Posterior vena cava (tissue), 2 donors: ENCODE data around the gene DDX51. TPM values are rescaled to one million over a fixed set of nuclear protein-coding genes. Genes with fewer than 3 reads are reported as not detected.

Experiments
- DNase-seq: peaks from one replicate; pipeline ENCODE4 v3.0.0-alpha.2; 2020; ENCODE audit warnings: low spot score
- intact Hi-C, 2 donors: fragments of 100-400 bp; cut with DNase I; formaldehyde crosslinking; loops; one replicate each; pipeline versions ENCODE4 v1.14.1 to v1.14.2; 2022 to 2023
- total RNA-seq, 2 donors: library from RNA; stranded (reverse); fragmentation: NEBNext Ultra II Directional; extraction: Animal tissue kit (Norgen Biotek cat#: 25700); gene quantifications; one replicate each; pipeline ENCODE4 v1.2.1, GENCODE V29; 2021
- donor health status: DM: yes; HTN: yes; CAD: no.
- donor health status: DM: yes; HTN: yes; CAD: no.

DDX51 gene
- total RNA-seq, 2 donors from 2014 or later: 9.7 to 10.2 TPM

DNA sequence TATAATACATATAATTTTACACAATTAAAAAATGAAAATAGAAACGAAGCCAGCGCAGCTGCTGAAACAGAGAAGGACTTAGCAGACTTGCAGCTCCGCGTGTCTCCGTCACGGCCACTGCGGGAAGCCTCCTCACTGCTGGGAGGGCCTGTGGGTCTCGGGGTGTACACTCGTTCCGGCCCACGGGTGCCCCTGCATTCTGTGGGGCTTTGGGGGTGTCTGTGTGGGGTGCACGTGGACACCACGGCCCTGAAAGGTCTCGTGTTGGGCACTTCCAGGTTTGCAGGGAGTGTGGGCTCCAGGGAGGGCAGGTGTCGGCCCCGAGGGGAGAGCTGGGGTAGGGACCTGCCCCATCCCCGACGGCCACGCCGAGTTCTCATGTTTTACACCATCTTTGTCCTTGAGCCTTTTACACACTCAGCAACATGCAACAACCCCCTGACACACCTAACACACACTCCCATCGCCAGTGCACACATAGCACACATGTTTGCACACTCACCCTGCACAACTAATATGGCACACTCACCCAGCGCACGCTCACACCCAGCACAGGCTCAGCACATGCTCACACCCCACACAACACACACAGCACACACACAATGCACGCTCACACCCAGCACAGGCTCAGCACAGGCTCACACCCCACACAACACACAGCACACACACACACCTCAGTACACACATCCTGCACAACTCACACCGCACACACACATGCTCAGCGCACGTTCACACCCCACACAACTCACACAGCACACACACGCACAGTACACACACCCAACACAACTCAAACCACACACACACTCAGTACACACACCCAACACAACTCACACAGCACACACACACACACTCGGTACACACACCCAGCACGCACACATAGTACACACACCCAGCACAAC, 36.8 kb upstream of the DDX51 start:
- DNase-seq: no peak
- intact Hi-C loops: no loop called here

DNA sequence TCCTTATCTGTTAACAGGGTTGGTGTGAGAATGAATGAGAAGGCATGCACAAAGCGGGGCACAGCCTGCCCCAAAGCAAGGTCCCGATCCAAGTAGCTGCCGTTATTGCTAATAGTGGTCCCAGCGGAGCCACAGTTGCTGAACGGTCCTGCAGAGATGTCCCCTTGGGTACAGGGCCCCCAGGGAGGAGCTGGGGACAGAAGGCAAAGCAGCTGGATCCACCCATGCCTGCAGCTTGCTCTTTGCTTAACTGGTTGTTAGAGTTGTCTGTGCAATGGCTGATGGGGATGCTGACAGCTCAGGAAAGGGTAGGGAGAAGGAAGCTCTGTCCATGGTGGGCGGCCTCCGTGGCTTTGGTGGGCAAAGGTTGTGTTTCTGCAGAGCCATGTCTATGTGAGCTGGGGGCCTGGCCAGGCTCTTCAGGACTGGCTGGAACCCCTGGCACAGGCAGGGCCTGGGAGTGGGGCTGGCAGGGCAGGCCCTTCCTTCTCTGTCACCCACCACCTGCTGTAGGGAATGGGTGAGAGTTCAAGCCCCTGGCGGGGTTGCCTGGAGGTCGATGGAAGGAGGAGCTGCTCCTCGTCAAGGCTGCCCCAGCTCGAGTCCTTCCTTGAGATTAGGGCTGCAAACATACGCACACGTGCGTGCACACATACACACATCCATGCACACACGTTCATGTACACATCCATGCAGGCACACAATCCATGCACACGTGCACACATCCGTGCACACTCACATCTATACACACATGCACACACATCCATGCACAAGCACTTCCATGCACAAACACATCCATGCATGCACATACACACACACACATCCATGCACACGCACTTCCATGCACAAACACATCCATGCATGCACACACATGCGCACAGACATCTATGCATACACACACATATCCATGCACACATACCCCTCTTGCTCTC, 35.6 kb upstream of the DDX51 start:
- peak; percentile 69 for DNase-seq
- intact Hi-C loops: no loop called here

DNA sequence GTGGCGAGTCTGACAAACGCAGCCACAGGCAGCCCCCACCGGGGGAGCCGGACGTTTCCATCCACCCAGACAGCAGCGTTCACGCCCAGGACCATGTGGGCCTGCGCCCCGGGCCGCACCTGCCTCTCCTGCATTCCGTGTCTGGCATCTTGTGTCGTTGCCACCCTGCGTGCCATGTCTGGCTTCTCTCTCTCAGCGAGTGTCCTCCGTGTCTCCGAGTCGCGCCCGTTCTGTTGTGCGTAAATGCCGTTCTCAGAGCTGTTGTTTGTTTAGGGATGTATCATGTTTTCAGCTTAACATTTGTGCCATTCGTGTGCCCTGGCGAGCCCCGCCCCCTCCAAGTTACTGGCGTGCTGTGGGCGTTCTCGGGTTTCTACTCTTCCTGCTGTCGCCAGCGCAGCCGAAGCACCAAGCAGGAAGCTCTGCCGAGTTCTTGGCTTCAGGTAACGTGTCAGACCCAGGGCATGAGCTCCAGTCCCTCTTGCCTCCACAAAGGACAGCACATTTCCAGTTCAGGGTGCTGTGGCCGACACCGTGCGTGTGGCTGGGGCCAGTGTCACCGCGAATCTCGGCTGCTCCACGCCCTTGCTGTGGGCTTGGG, 34.8 kb upstream of the DDX51 start:
- DNase-seq: peak; percentile 67
- intact Hi-C loops: loop anchor here in 1 of 2 donors (1.0 kb wide), 1 partner anchor 37 kb away; no protein-coding TSS in a partner anchor

DNA sequence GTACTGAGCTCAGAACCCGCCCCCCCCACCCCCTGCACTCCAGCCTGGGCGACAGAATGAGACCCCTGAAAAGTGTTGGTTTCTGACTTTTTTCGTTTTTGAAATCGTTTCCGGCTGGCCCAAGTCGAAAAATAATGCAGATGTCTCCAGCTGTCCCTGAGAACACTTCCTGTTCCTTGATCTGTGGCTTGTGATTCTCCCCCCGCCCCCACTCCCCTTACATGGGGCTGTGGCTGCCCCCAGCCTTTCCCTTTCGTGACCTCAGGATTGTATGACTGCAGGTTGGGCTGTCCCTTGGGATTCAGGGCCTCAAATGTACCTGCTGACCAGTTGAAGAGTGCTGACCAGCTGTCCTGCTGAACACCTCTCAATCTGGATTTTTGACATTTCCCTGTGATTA, 34.2 kb upstream of the DDX51 start:
- peak; percentile 7 for DNase-seq
- intact Hi-C loops: loop anchor here in 1 of 2 donors (1.0 kb wide), 1 partner anchor 38 kb away; no protein-coding TSS in a partner anchor

DNA sequence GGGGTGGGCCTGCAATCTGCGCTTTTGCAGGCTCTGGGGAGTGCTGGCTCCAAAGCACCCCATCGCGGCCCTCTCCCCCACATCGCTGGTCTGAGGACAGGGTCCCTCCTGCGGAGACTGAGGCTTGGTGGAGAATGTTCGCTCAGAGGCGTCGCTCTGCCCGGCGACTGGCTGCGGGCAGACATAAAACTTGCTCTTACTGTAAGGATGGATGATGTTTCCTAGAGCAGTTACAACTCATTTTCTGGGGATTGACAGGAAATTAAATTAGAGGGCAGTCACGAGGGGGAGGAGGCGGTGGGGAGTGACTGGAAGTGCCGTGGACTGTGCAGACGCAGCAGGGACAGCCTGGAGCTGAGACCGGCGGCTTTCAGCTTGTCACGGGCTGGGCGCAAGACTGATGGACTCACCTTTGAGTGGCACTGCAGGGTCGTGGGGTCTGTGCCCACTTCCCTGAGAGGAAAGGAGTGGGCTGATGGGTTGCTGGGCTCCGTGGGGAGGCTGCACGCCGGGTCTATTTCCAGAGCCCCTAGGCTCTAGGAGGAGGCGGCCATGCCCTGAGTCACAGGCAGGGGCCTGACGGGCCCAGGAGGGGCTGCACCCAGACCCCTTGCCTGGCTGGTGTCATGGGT, 32.9 kb upstream of the DDX51 start:
- DNase-seq: peak; percentile 70
- intact Hi-C loops: no loop called here

DNA sequence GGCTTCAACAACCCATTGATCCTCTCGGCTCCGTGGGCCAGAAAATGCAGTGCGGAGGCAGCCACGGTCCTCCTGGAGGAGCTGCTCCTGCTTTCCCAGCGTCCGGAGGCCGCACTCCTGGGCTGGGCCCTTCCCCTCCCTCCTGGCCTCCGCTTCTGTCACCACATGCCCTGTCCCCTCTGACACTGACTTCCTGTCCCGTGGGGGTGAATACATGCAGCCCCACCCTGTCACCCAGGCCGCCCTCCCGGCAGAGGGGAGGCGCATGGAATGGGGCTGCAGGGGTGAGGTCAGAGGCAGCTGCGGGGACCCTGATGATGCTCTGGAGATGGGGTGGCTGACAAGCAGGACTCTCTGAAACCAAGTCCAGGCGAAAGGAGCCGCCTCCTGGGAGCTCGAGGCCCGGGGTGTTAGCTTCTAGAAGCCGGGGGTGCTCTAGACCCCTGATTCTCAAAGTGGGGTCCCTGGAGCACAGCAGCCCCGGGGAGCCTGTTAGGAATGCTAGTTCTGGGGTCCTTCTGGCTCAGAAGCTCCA, 32.3 kb upstream of the DDX51 start:
- intact Hi-C loops: no loop called here
- DNase-seq: no peak

DNA sequence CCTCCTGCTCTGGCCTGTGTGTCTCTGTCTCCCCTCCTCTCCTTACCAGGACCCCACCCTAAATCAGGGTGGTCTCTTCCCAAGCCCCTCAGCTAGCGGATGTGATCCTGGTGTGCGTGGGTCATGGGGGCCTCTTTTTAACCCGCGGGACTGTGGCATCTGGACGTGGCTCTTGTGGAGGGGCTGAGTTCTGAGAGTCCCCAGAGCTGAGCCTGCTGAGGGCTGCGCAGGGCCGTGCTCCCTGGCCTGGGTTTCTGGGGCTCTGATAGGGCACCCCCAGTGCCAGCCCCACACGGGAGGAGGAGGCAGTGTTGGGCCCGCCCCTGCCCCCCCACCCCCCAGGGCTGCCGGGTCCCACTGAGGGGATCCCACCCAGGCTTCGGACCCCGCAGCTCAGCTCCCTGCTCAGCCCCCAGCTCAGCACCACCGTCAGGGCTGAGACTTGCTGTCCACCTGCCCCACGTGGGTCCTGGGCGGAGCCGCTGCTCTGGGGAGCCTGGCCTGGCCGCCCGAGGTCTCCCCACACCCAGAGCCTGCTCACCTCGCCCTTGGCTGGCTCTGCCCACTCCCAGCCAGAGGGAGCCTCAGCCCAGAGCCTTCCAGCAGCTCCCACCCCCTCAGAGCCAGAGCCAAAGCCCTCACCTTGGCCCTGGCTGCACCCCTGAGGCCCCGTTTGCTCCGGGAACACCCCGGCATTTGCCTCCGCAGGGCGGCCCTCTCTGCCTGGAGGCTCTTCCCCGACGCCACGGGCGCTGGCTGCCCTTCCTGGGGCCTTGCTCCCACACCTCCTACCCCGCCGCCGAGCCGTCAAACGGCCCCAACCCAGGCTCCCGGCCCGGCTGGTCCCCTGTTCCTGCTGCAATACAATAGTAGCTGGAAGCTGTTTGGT, 31.6 kb upstream of the DDX51 start:
- DNase-seq: peak; percentile 66
- intact Hi-C loops: no loop called here

DNA sequence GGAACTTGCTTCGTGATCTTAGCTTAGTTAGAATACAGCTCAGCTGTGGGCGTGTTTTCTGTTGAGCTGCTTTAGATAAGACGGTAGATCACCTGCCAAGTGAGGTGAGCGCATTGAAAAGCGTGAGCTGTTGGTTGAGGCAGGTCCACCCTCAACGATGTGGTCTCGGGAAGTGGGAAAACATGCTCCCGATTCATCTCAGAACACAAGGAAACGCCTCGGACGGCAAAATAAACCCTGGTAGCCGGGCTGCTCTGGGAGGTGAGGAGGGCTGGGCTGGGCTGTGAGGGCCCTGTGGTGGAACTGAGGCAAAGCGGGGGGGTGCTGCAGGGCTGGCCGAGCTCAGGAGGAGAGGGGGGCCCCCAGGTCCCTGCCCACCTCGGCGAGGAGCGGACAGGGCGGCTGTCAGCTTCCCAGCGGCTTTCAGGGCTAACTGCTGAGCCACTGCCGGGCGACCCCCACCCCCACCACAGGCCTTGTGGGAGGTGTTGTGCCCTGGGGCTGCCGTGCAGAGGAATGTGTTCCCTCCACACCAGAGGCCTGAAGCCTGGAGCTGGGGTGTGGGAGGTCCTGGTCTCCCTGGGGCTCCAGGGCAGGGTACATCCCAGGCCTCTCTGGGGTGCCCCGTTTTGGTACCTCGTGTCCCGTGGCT, 30.8 kb upstream of the DDX51 start:
- intact Hi-C loops: no loop called here
- DNase-seq: peak; percentile 56

DNA sequence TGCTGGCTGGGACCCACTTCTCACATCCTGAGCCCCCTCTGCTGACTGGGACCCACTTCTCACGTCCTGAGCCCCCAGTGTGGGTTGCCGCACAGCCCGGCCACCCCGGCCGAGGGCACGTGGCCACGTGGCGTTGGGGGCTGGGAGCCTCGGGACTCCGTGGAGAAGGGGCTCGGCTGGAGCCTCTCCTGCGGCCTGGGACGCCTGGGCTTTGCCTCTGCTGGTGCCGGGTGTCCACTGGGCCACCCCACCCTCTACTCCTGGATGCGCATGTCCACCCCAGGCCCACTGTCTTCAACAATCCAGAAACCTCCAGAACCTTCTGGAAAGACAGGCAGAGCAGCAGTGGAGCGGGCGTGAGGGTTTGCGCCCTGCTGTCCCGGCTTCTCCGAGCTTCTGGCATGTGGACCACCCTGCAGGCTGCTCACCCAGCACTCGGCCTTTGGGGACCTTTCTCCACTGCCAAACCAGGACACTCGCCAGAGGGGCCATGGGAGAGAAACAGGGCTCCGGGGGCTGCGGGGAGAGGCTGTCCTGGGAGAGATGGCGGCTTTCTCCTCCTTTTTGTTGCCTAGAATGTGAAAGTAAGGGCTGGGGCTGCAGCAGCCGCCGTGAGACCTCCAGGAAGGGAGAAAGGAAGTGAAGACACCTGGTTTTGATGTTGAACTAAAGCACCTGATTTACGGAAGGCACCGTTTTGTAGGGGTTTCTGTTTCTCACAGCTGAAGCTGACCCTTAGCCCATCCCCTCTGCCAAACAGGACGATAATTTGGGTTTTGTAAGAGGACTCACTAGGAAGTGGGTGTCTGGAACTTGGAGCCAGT, 30.1 kb upstream of the DDX51 start:
- peak; percentile 70 for DNase-seq
- intact Hi-C loops: no loop called here

DNA sequence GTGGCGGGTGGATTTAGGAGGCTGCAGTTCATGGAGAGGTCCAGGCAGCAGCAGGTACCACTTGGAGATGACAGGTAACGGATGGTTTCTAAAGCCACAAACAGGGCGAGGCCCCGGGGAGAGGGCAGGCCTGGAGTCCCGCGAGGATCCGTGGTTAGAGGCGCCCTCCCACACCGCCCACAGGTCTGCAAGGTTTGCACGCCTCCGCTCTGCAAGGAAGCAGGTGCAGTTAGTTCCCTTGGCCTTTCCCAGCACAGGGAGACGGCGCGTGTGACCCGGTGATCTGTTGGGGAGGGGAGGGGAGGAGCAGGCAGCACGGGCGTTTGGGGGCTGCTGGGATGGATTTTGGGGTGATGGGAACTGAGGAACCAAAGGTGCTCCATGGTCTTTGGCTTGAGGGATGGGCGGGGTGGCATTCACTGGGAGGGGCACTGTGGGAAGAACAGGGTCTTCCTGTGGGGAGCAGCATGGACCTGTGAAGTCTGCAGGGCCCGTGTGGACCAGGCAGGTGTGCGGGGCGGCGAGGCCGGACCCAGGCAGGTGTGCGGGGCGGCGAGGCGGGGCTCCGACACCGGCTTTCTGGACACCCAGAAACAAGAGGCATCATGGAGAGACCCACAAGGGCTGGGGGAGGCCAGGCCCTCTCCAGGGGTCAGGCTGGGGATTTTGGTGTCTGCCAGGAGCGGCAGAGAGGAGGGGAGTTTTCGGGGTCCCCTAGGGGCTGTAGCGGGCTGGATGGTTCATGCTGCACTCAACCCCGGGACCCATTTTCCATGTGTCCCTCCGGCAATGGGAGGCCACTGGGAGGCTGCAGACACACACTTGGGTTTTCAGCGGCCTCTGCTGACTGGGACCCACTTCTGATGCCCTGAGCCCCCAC, 29.3 kb upstream of the DDX51 start:
- intact Hi-C loops: no loop called here
- peak; percentile 80 for DNase-seq

DNA sequence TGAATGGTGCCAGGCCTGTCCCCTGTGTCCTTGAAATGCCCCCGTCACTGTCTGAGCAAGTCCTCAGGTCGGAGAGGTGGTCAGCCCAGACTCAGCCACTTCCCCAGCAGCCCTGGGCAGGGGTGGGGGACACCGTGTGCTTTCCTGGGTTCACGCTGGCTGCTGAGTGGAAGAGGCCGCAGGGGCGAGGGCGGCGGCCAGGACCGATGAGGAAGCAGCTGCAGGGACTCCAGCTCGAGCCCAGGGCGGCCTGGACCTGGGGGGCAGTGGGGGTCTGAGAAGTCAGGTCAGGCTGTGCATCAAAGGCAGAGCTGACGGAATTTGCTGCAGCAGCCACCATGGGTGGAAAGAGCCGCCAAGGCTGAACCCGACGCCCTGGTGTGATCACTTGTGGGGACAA, 28.5 kb upstream of the DDX51 start:
- DNase-seq: peak; percentile 64
- intact Hi-C loops: no loop called here

DNA sequence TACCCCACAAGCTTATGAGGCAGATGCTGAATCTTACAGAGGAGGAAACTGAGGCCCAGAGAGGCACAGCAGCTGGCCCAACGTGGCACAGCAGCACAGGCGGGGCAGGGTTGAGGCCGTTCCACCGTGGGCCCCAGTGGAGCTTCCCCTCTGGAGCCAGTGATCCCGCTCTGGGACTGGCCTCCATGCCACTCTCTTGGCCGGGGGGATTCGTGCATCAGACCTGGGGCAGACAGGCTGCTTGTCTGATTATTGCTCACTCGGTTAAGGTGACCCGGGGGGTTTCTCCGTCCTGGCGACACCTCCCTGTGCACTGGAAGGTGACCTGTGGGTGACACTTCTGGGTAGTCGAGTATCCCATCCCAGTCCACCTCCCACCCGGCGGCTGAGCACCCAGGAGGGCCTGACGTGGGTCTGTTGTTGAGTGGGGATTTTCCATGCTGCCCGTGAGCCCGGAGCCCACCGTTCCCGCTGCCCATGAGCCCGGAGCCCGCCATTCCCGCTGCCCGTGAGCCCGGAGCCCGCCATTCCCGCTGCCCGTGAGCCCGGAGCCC, 27.9 kb upstream of the DDX51 start:
- DNase-seq: peak; percentile 67
- intact Hi-C loops: no loop called here

DNA sequence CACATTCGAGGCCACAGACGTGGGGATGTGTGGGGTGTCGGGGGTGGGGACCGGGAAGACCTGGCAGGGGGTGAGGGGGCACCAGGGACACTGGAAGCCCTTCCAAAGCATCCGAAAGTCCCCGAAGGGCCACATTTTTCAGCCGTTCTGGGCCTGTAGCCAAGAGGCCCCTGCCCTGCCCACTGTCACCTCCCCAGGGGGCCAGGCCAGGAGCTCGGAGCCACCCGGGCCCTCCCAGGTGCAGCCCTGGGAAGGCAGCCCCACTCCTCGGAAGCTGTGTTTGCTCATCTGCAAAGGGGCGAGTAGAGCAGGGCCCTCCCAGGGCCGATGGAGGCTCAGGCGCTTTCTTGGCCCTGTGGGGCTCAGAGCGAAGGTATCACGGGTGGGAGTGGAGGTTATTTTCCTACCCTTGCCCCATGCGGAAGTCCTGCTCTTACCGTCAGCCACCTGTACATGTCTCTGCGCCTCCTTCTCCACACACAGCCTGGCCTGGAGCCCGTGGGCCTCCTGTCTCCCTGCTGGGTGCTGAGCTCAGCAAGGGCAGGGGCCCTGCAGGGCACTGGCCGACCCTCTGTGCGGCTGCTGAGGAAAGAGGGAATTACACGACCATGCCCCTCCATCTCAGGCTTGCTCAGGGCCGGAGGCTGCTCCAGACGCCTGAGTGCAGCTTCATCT, 27.3 kb upstream of the DDX51 start:
- DNase-seq: peak; percentile 76
- intact Hi-C loops: no loop called here

DNA sequence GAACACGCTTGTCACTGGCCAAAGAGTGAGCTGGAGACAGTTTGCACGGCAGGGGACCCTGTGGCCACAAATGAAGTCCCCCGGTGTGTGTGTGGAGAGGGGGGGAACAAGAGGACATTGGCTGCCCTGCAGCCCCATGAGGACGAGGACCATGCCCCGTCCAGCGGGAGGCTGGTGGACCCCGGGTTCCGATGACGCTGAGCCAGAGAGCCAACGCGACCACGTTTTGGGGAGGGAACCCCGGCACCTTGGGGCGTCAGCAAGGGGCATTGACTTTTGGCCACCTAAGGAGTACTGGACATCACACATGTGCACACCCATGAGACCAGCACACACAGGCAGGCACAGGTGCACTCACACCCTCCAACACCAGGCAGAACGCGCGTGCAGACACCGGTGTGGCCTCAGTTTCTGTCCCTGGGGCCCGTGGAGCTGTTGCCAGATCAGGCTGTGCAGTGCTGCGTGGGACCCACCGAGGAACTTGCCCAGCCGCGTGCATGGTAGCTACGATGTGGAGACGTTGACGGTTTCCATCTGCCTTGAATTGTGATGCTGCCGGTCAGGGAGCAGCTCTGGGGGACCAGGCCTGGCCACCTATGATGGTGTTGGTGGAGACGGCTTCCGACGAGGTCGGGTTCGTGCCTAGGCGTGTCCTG, 26.6 kb upstream of the DDX51 start:
- intact Hi-C loops: no loop called here
- peak; percentile 74 for DNase-seq
